Right atrium auricular region (tissue), 2 donors: ENCODE results near the gene LBH. TPM values are rescaled to one million over a fixed set of nuclear protein-coding genes. Genes with fewer than 3 reads are reported as not detected.

Experiments used
- DNase-seq: peaks from one replicate; pipeline ENCODE4 v3.0.0-alpha.2; 2019; ENCODE audit warnings: low spot score
- H3K27ac ChIP-seq, 2 donors: fragments of 200-600 bp; sonication (generic); 1 replicate in 1 of 2; 2 replicates in 1 of 2; pipeline ENCODE4 v1.5.1; 2016 to 2019
- H3K27me3 ChIP-seq, 2 donors: fragments of 200-600 bp; sonication (generic); one replicate each; pipeline versions ENCODE4 v1.5.1 to v1.6.0; 2017 to 2019
- H3K36me3 ChIP-seq: fragments of 200-600 bp; sonication (generic); one replicate; pipeline ENCODE4 v1.5.1; 2016
- H3K4me1 ChIP-seq, 2 donors: fragments of 200-600 bp; sonication (generic); one replicate each; pipeline versions ENCODE4 v1.5.1 to v1.6.0; 2017 to 2019
- H3K4me3 ChIP-seq, 2 donors: fragments of 200-600 bp; sonication (generic); 1 replicate in 1 of 2; 2 replicates in 1 of 2; pipeline ENCODE4 v1.5.1; 2017 to 2019; ENCODE audit warnings: mild to moderate bottlenecking in 1 of 2, moderate library complexity in 1 of 2
- H3K9me3 ChIP-seq, 2 donors: fragments of 200-600 bp; sonication (generic); one replicate each; pipeline ENCODE4 v1.5.1; 2019
- CTCF ChIP-seq, 2 donors: fragments of 200-600 bp; sonication (generic); IDR thresholded peaks; one replicate each; pipeline ENCODE4 v1.5.1; 2019; ENCODE audit warnings: antibody characterized with exemption in 2 of 2
- total RNA-seq, 2 donors: library from RNA; depleted of rRNA; stranded (reverse); fragments of >200 nt; gene quantifications; one replicate each; pipeline ENCODE4 v1.1.0, GENCODE V29; 2016

LBH gene
- total RNA-seq, 2 donors from 2014 or later, result 18.9 to 54.6 TPM

GRCh38 chr2:30282081-30282480, 50.7 kb downstream of the LBH start:
- DNase-seq, result no peak
- H3K9me3 ChIP-seq, result no peaks in the 10 kb centered on the region
- H3K27me3 ChIP-seq, result no peaks in the 10 kb centered on the region
- no peak for TF ChIP-seq CTCF (IDR thresholded peaks at IDR 0.05)
- no peaks in the 10 kb centered on the region for H3K36me3 ChIP-seq
- H3K4me3 ChIP-seq, result no peak overlapping the region
- peaks cover 0 to 10% of the 10 kb centered on the region in 2 donors for H3K4me1 ChIP-seq
- no peak overlapping the region for H3K27ac ChIP-seq

GRCh38 chr2:30282721-30283120, 51.4 kb downstream of the LBH start:
- Histone ChIP-seq H3K9me3 (no peaks in the 10 kb centered on the region), H3K4me3 (no peak overlapping the region), H3K27ac (no peak overlapping the region), H3K36me3 (no peaks in the 10 kb centered on the region), H3K27me3 (no peaks in the 10 kb centered on the region), H3K4me1 (peaks cover 0 to 10% of the 10 kb centered on the region in 2 donors)
- no peak for DNase-seq
- TF ChIP-seq CTCF (IDR thresholded peaks at IDR 0.05), result no peak

DNA sequence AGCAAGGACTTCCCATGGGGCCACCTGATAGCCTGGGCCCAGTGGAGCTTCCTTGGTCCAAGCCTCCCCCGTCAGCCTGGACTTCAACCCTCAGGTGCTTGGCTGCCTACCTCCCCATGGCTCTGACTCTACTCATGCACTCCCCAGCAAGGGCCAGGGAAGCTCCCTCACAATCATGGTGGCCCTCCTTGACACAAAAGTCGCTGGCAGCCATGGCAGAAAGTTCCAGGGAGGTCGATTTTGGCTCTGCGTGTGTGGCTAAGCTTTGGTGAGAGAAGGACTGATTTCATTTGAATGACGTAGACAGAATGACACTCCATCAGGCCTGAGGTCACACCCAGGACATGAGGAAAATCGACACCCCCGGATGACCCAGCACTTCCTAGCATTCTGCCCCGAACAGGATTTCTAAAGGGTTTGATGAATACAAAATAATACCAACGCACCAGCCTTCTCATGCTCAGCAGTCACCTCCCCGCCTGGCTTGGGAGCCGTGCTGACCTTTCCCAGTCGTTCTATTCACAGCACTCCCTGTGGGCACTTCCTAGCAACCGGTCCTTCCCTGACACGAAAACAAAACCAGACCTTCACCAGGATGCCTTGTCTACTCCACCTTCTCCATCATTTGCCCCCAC, 52.7 kb downstream of the LBH start:
- no peak for TF ChIP-seq CTCF (IDR thresholded peaks at IDR 0.05)
- H3K9me3 ChIP-seq, result no peaks in the 10 kb centered on the region
- peaks cover 0 to 10% of the 10 kb centered on the region in 2 donors for H3K4me1 ChIP-seq
- no peak overlapping the region for H3K27ac ChIP-seq
- H3K4me3 ChIP-seq, result no peak overlapping the region
- H3K36me3 ChIP-seq, result no peaks in the 10 kb centered on the region
- no peak for DNase-seq
- H3K27me3 ChIP-seq, result no peaks in the 10 kb centered on the region

DNA sequence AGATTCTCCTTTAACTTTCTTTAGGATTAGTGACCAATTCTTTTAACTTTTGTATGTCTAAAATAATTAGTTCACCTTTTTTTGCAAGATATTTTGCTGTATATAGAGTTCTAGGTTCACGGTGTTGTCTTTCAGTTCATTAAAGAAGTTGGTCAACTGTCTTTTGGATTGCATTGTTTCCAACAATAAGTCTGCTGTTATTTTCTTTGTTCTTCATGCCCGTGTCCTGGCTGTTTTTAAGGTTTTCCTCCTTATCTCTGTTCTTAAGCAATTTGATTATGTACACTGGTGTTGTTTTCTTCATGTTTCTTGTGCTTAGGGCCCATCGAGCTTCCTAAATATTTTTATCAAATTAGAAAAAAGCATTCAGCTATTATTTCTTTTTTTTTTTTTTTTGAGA, 54.4 kb downstream of the LBH start:
- no peak overlapping the region for H3K4me3 ChIP-seq
- H3K27me3 ChIP-seq, result no peaks in the 10 kb centered on the region
- peaks cover 0 to 10% of the 10 kb centered on the region in 2 donors for H3K4me1 ChIP-seq
- H3K27ac ChIP-seq, result no peak overlapping the region
- TF ChIP-seq CTCF (IDR thresholded peaks at IDR 0.05), result no peak
- no peaks in the 10 kb centered on the region for H3K9me3 ChIP-seq
- no peak for DNase-seq
- no peaks in the 10 kb centered on the region for H3K36me3 ChIP-seq

DNA sequence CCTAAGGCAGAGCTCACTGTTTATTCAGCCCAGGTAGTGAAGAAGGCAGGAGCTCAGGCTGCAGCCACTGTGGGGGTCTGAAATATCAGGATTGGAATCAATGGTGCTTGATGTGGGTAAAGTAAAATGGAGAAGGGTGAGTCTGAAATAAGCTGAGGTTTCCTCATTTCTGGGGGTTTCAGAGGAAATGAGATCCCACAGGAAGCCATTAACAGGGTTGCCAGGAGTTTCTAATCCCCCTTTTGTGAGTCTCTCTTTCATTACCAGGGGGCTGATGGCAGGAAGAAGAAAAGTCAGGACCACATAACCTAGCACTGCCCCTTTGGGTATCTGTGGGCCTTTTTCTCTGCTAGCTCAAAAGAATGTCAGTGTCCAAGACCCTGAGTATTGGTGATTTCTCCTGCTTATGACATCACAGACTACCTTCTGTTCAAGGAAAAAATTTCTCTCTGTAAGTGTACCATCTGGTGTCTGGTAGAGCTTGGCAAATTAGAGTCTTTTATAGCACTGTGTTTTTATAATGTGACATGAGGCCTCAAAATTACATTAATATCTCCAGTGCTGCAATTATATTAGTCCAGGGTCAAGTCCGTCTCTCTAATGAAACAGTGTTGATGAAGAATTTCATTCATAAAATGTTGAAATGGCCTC, 56.0 kb downstream of the LBH start:
- Histone ChIP-seq H3K27me3 (no peaks in the 10 kb centered on the region), H3K4me1 (peaks cover 0 to 10% of the 10 kb centered on the region in 2 donors), H3K9me3 (no peaks in the 10 kb centered on the region), H3K27ac (no peak overlapping the region), H3K36me3 (no peaks in the 10 kb centered on the region), H3K4me3 (no peak overlapping the region)
- TF ChIP-seq CTCF (IDR thresholded peaks at IDR 0.05), result no peak
- DNase-seq, result no peak
